Kidney (tissue), 14 donors: ENCODE measurements around the gene FUBP3. TPM values are rescaled to one million over a fixed set of nuclear protein-coding genes. Genes with fewer than 3 reads are reported as not detected.

Experiments used
- DNase-seq, 5 donors: peaks; one replicate each; pipeline ENCODE4 v3.0.0-alpha.2; 2013 to 2020
- FAIRE-seq: peaks from 2 replicates; lab custom pipeline; 2012; peaks lifted over from hg19 to GRCh38; lab: Jason Lieb, UNC
- H3K27ac ChIP-seq, 2 donors: one replicate each; pipeline ENCODE4 v1.7.0; 2013; ENCODE audit warnings: low read depth in 2 of 2, low read length in 2 of 2, inconsistent platforms in 1 of 2
- H3K27me3 ChIP-seq: one replicate; pipeline ENCODE4 v1.7.1; 2013; ENCODE audit warnings: low read length, inconsistent platforms; ENCODE audit not compliant: control insufficient read depth, insufficient read depth
- H3K36me3 ChIP-seq, 3 donors: one replicate each; pipeline versions ENCODE4 v1.7.0 to v1.7.1; 2013; ENCODE audit warnings: low read length in 3 of 3, control low read depth in 1 of 3, inconsistent platforms in 1 of 3; ENCODE audit not compliant: insufficient read depth in 3 of 3, control insufficient read depth in 2 of 3
- H3K4me1 ChIP-seq, 3 donors: one replicate each; pipeline versions ENCODE4 v1.7.0 to v1.7.1; 2013; ENCODE audit warnings: low read length in 3 of 3, inconsistent platforms in 1 of 3, low read depth in 1 of 3; ENCODE audit not compliant: control insufficient read depth in 2 of 3, insufficient read depth in 2 of 3
- H3K4me3 ChIP-seq, 3 donors: one replicate each; pipeline versions ENCODE4 v1.7.0 to v1.8.1; 2013; ENCODE audit warnings: low read length in 3 of 3, control low read depth in 1 of 3, inconsistent platforms in 1 of 3
- H3K9ac ChIP-seq, 3 donors: one replicate each; pipeline versions ENCODE4 v1.7.0 to v1.7.1; 2013; ENCODE audit warnings: low read length in 3 of 3, control low read depth in 1 of 3, inconsistent platforms in 1 of 3
- H3K9me3 ChIP-seq, 3 donors: one replicate each; pipeline versions ENCODE4 v1.7.0 to v1.7.1; 2013; ENCODE audit warnings: low read length in 3 of 3, control low read depth in 1 of 3, inconsistent platforms in 1 of 3; ENCODE audit not compliant: control insufficient read depth in 2 of 3, insufficient read depth in 1 of 3
- intact Hi-C: fragments of 100-400 bp; cut with DNase I; formaldehyde crosslinking; loops from one replicate; pipeline ENCODE4 v1.11.1; 2022
- polyA plus RNA-seq: library from polyadenylated mRNA; stranded (reverse); fragments of 350-450 nt; fragmentation: Illumina TruSeq; extraction: RNeasy Lipid Tissue Mini Kit (QIAGEN cat#74804); gene quantifications from one replicate; pipeline ENCODE4 v1.2.3, GENCODE V29; 2014; ENCODE audit warnings: low read depth, low replicate concordance; ENCODE audit not compliant: insufficient read depth
- total RNA-seq: library from RNA; stranded (reverse); fragmentation: NEBNext Ultra II Directional; extraction: Animal tissue kit (Norgen Biotek cat#: 25700); gene quantifications from one replicate; pipeline ENCODE4 v1.2.1, GENCODE V29; 2021
- TF ChIP-seq, protein P1 (sequence below): IDR thresholded peaks from 3 replicates; pipeline ENCODE4 v1.5.1; 2012; ENCODE audit warnings: mild to moderate bottlenecking, moderate library complexity, borderline replicate concordance; ENCODE audit not compliant: insufficient read depth; ENCODE audit errors: extremely low read depth
- donor health status: control.
- donor health status: control.
- donor health status: control.
- donor health status: control.
- donor health status: control.
- donor health status: DM: yes; HTN: yes; CAD: no.
- donor health status: Normal renal cell carcinoma (clear cell type).

Gene FUBP3
- total and polyA plus RNA-seq, 2 donors from 2014 or later = 19.4 to 44.1 TPM

DNA sequence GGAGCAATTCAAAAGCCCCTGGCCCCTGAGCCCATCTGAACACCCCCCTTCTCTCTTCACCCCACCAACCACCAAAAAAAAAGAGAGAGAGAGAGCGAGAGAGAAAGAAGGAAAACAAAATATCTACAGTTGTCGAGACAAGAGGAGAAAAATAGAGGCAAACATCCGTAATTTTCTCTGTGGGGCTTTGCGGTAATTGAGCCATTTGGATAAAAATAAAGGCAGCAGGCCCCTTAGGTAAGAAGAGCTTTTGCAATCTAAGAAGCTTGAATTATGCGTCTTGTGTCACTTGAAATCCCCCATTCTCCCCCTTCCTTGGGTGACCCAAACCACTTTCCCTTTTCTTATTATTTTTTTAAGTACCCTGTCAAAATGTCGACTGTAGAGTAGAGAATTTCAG lies 35.5 kb upstream of the FUBP3 start:
- no peaks in the 10 kb centered on the region for H3K27me3 ChIP-seq
- no peaks in the 10 kb centered on the region for H3K36me3 ChIP-seq
- H3K4me3 ChIP-seq = no peak overlapping the region
- FAIRE-seq (no peak), DNase-seq (no peak)
- TF ChIP-seq, protein P1, sequence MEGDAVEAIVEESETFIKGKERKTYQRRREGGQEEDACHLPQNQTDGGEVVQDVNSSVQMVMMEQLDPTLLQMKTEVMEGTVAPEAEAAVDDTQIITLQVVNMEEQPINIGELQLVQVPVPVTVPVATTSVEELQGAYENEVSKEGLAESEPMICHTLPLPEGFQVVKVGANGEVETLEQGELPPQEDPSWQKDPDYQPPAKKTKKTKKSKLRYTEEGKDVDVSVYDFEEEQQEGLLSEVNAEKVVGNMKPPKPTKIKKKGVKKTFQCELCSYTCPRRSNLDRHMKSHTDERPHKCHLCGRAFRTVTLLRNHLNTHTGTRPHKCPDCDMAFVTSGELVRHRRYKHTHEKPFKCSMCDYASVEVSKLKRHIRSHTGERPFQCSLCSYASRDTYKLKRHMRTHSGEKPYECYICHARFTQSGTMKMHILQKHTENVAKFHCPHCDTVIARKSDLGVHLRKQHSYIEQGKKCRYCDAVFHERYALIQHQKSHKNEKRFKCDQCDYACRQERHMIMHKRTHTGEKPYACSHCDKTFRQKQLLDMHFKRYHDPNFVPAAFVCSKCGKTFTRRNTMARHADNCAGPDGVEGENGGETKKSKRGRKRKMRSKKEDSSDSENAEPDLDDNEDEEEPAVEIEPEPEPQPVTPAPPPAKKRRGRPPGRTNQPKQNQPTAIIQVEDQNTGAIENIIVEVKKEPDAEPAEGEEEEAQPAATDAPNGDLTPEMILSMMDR = no peak
- H3K4me1 ChIP-seq = no peaks in the 10 kb centered on the region
- H3K27ac ChIP-seq = no peak overlapping the region
- intact Hi-C loops = no loop called here
- no peak overlapping the region for H3K9ac ChIP-seq
- no peaks in the 10 kb centered on the region for H3K9me3 ChIP-seq

DNA sequence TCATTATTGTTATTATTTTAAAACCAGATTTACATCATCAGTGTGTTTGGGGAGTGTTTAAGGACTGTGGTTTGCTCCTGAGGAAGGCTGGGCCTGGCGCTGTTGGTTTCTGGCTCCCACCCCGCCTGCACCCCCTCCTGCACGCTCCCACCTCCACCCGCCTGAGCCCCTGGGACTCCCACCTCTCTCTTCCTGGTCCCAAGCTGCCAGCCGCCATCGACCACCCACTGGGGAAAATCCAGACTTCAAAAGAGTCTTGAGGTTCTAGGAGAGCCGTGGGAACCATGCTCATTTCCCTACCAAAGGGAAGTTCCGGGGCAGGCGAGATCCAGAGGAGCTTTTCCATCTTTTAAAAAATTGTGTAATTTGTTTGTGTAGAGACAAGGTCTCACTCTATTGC lies 35.0 kb upstream of the FUBP3 start:
- no peak overlapping the region for H3K27ac ChIP-seq
- TF ChIP-seq, protein P1 = no peak
- FAIRE-seq (no peak), DNase-seq (no peak)
- no peaks in the 10 kb centered on the region for H3K4me1 ChIP-seq
- H3K9me3 ChIP-seq = no peaks in the 10 kb centered on the region
- no peak overlapping the region for H3K4me3 ChIP-seq
- H3K27me3 ChIP-seq = no peaks in the 10 kb centered on the region
- H3K9ac ChIP-seq = no peak overlapping the region
- no peaks in the 10 kb centered on the region for H3K36me3 ChIP-seq
- intact Hi-C loops = no loop called here

DNA sequence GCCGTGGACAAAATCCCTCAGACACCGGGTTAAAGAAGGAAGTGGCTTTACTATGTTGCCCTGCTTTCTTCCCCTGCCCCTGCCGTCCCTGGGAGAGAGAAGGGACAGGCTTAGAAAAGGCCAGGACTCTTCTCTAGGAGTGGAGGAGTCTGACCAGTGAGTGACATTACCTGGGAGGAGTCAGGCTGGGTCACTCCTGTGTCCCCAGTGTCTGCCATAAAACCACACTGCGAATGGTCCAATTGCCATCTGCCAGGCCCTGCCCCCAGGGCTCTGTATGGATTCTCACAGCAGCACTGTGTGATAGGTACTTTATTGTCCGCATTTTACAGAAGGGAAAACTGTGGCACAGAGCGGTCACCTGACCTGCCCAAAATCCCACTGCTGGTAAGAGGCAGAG lies 31.3 kb upstream of the FUBP3 start:
- Histone ChIP-seq H3K9me3 (no peaks in the 10 kb centered on the region), H3K27me3 (no peaks in the 10 kb centered on the region), H3K4me1 (no peaks in the 10 kb centered on the region), H3K36me3 (no peaks in the 10 kb centered on the region), H3K9ac (no peak overlapping the region), H3K4me3 (no peak overlapping the region), H3K27ac (no peak overlapping the region)
- intact Hi-C loops = no loop called here
- FAIRE-seq (no peak), DNase-seq (no peak)
- TF ChIP-seq, protein P1 = no peak

DNA sequence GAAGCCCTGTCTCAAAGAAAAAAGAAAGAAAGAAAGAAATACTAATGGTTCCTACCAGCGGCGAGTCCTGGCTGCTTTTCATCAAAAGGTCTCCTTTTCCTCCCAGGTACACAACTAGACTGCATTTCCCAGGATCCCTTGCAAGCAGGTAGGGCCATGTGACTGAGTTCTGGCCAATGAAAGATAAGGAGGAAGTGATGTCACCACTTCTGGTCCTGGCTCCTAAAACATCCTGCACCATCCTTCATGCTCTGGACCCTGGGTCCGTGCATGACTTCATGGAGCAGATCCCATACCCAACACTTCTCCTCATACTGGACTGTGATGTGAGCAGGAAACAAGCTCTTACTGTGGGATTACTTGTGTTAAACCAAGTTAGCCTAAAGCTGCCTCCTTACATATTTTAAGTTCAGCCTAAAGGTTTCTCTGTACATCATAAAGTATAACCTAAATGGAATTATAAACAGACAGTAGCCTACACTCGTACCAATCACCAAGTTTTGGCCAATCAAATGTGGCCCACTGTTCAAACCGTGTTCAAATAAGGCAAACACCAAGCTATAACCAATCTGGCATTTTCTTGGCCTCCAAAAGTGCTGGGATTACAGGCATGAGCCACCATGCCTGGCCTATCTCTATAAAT lies 30.2 kb upstream of the FUBP3 start:
- Histone ChIP-seq H3K9me3 (no peaks in the 10 kb centered on the region), H3K27me3 (no peaks in the 10 kb centered on the region), H3K27ac (no peak overlapping the region), H3K4me1 (no peaks in the 10 kb centered on the region), H3K36me3 (no peaks in the 10 kb centered on the region), H3K4me3 (no peak overlapping the region), H3K9ac (no peak overlapping the region)
- TF ChIP-seq, protein P1 = no peak
- intact Hi-C loops = no loop called here
- DNase-seq (no peak), FAIRE-seq (no peak)
